Natural killer cell (primary cell): ENCODE data around the gene CRADD. TPM values are rescaled to one million over a fixed set of nuclear protein-coding genes. Genes with fewer than 3 reads are reported as not detected.
A peak's percentile ranks its signal among the peaks of the same experiment; 100 is the strongest.

Experiments used
- ATAC-seq, 3 donors: fragments of 150-1000 bp in 2 of 3; fragments of 200-7000 bp in 1 of 3; cut with Tn5 transposase; 1 replicate in 1 of 3; 2 replicates in 2 of 3; pipeline ENCODE4 v1.10.0; 2021; ENCODE audit warnings: mild to moderate bottlenecking in 2 of 3, moderate library complexity in 2 of 3
- DNase-seq, 2 donors: peaks; one replicate each; pipeline versions ENCODE4 v3.0.0 to v3.0.0-alpha.2; 2013 to 2021; ENCODE audit warnings: mixed read lengths in 1 of 2
- H3K27ac ChIP-seq: one replicate; pipeline ENCODE4 v1.5.1; 2013; ENCODE audit warnings: mild to moderate bottlenecking, low read length
- H3K27me3 ChIP-seq: one replicate; pipeline ENCODE4 v1.6.1; 2013; ENCODE audit warnings: low read length; ENCODE audit not compliant: control insufficient read depth, insufficient read depth
- H3K36me3 ChIP-seq: one replicate; pipeline ENCODE4 v1.6.1; 2013; ENCODE audit warnings: low read length; ENCODE audit not compliant: control insufficient read depth, insufficient read depth
- H3K4me1 ChIP-seq: one replicate; pipeline ENCODE4 v1.6.1; 2013; ENCODE audit warnings: low read length; ENCODE audit not compliant: control insufficient read depth, insufficient read depth
- H3K4me3 ChIP-seq: one replicate; pipeline ENCODE4 v1.5.1; 2013; ENCODE audit warnings: low read length
- H3K9me3 ChIP-seq: one replicate; pipeline ENCODE4 v1.6.1; 2013; ENCODE audit warnings: low read length; ENCODE audit not compliant: control insufficient read depth, insufficient read depth
- H3K27ac Mint-ChIP-seq, 2 donors: one replicate each; pipeline ENCODE4 v1.8.0; 2022; ENCODE audit warnings: mild to moderate bottlenecking in 2 of 2, mixed read lengths in 2 of 2, moderate library complexity in 1 of 2
- H3K27me3 Mint-ChIP-seq, 2 donors: one replicate each; pipeline ENCODE4 v1.8.0; 2022; ENCODE audit warnings: low read depth in 2 of 2, mixed read lengths in 2 of 2
- H3K36me3 Mint-ChIP-seq: one replicate; pipeline ENCODE4 v1.8.0; 2022; ENCODE audit warnings: mixed read lengths
- H3K4me1 Mint-ChIP-seq, 2 donors: one replicate each; pipeline ENCODE4 v1.8.0; 2022; ENCODE audit warnings: mixed read lengths in 2 of 2
- H3K4me3 Mint-ChIP-seq: one replicate; pipeline ENCODE4 v1.8.0; 2022; ENCODE audit warnings: mild to moderate bottlenecking, moderate library complexity, mixed read lengths
- H3K9me3 Mint-ChIP-seq, 2 donors: one replicate each; pipeline ENCODE4 v1.8.0; 2022; ENCODE audit warnings: mixed read lengths in 2 of 2
- CTCF ChIP-seq: fragments of 200-600 bp; IDR thresholded peaks from one replicate; pipeline ENCODE4 v1.8.0; 2022; ENCODE audit warnings: antibody characterized with exemption
- WGBS: methylation state at CpG from one replicate; pipeline ENCODE4 v1.1.7; 2013; ENCODE audit warnings: missing lambda C conversion rate; ENCODE audit not compliant: insufficient coverage; 5-methylcytosine and 5-hydroxymethylcytosine counted together
- intact Hi-C: fragments of 100-400 bp; cut with micrococcal nuclease; formaldehyde crosslinking; loops from one replicate; pipeline ENCODE4 v1.14.2; 2022
- total RNA-seq, 4 donors: library from RNA; stranded (reverse); fragments of 120-200 nt in 1 of 4; gene quantifications; one replicate each; pipeline versions ENCODE4 v1.2.3 to v1.2.4, GENCODE V29; 2013 to 2022

The CRADD gene
- total RNA-seq, 3 donors from 2014 or later (not counting 1 experiment from before 2014, with no cell fraction given): 19.1 to 27.5 (median 26.4) TPM

- Mint-ChIP-seq H3K4me3 (no peak overlapping the region), H3K27ac (peak overlapping the region in 1 of 2 donors; percentile 26), H3K4me1 (peaks cover 35 to 38% of the 10 kb centered on the region in 2 donors), H3K27me3 (peaks cover 0 to 3% of the 10 kb centered on the region in 2 donors), H3K36me3 (no peaks in the 10 kb centered on the region), H3K9me3 (no peaks in the 10 kb centered on the region)
- ATAC-seq: no peak
- intact Hi-C loops: no loop called here
- no peak for TF ChIP-seq CTCF
- Histone ChIP-seq H3K9me3 (no peaks in the 10 kb centered on the region), H3K27me3 (no peaks in the 10 kb centered on the region), H3K4me1 (peaks cover 28% of the 10 kb centered on the region), H3K27ac (no peak overlapping the region), H3K36me3 (no peaks in the 10 kb centered on the region), H3K4me3 (no peak overlapping the region)
- no peak for DNase-seq
Measured at GRCh38 chr12:93856611-93857010, 179.4 kb downstream of the CRADD start.

GRCh38 chr12:93857279-93857938, 180.2 kb downstream of the CRADD start:
- H3K4me1 Mint-ChIP-seq: peaks cover 27 to 30% of the 10 kb centered on the region in 2 donors
- no peak overlapping the region for H3K27ac Mint-ChIP-seq
- intact Hi-C loops: no loop called here
- peaks cover 0 to 3% of the 10 kb centered on the region in 2 donors for H3K27me3 Mint-ChIP-seq
- H3K9me3 Mint-ChIP-seq: no peaks in the 10 kb centered on the region
- no peaks in the 10 kb centered on the region for H3K36me3 Mint-ChIP-seq
- H3K4me3 ChIP-seq: no peak overlapping the region
- WGBS: 92% methylated on average over 5 of the region's 5 CpGs
- no peak for ATAC-seq
- H3K4me1 ChIP-seq: peaks cover 23% of the 10 kb centered on the region
- H3K27ac ChIP-seq: no peak overlapping the region
- no peaks in the 10 kb centered on the region for H3K36me3 ChIP-seq
- no peaks in the 10 kb centered on the region for H3K27me3 ChIP-seq
- no peak overlapping the region for H3K4me3 Mint-ChIP-seq
- DNase-seq: no peak
- no peaks in the 10 kb centered on the region for H3K9me3 ChIP-seq
- TF ChIP-seq CTCF: no peak

- Mint-ChIP-seq H3K36me3 (no peaks in the 10 kb centered on the region), H3K4me1 (peaks cover 24 to 25% of the 10 kb centered on the region in 2 donors), H3K27ac (no peak overlapping the region), H3K9me3 (no peaks in the 10 kb centered on the region), H3K4me3 (no peak overlapping the region), H3K27me3 (peaks cover 0 to 3% of the 10 kb centered on the region in 2 donors)
- ATAC-seq: no peak
- Histone ChIP-seq H3K9me3 (no peaks in the 10 kb centered on the region), H3K27ac (no peak overlapping the region), H3K27me3 (no peaks in the 10 kb centered on the region), H3K4me3 (no peak overlapping the region), H3K36me3 (no peaks in the 10 kb centered on the region), H3K4me1 (peaks cover 21% of the 10 kb centered on the region)
- intact Hi-C loops: no loop called here
- WGBS: 96% methylated on average over 2 of the region's 2 CpGs
- TF ChIP-seq CTCF: no peak
- DNase-seq: no peak
Measured at GRCh38 chr12:93857991-93858447, 180.8 kb downstream of the CRADD start.
